MM.1S (cell line): ENCODE data around the gene POLD2.

Experiments used
- DNase-seq: peaks from one replicate; pipeline ENCODE4 v3.0.0-alpha.2; 2015
- H2AFZ ChIP-seq: fragments of 300-600 bp; sonication (generic); 2 replicates; pipeline ENCODE4 v1.6.0; 2016; ENCODE audit warnings: antibody characterized with exemption, low read length
- H3F3A ChIP-seq: fragments of 300-600 bp; sonication (generic); 2 replicates; pipeline ENCODE4 v1.6.1; 2016; ENCODE audit warnings: mild to moderate bottlenecking, antibody characterized with exemption, low read length, moderate library complexity, mixed read lengths; ENCODE audit not compliant: insufficient read depth
- H3K27ac ChIP-seq: fragments of 300-600 bp; sonication (generic); 2 replicates; pipeline ENCODE4 v1.5.1; 2016; ENCODE audit warnings: mild to moderate bottlenecking, low read length
- H3K27me3 ChIP-seq: fragments of 300-600 bp; sonication (generic); replicated peaks from 2 replicates; pipeline ENCODE4 v1.6.0; 2016; ENCODE audit warnings: low read length; ENCODE audit not compliant: insufficient read depth
- H3K36me3 ChIP-seq: fragments of 300-600 bp; sonication (generic); replicated peaks from 2 replicates; pipeline ENCODE4 v1.6.1; 2016; ENCODE audit warnings: mild to moderate bottlenecking, low read length, mixed read lengths; ENCODE audit not compliant: insufficient read depth
- H3K4me1 ChIP-seq: fragments of 300-600 bp; sonication (generic); 2 replicates; pipeline ENCODE4 v1.6.1; 2016; ENCODE audit warnings: low read length, mixed read lengths
- H3K4me2 ChIP-seq: fragments of 300-600 bp; sonication (generic); 2 replicates; pipeline ENCODE4 v1.6.0; 2016; ENCODE audit warnings: low read depth, low read length
- H3K4me3 ChIP-seq: fragments of 300-600 bp; sonication (generic); 2 replicates; pipeline ENCODE4 v1.5.1; 2016; ENCODE audit warnings: low read length, mixed read lengths
- H3K79me2 ChIP-seq: fragments of 300-600 bp; sonication (generic); 2 replicates; pipeline ENCODE4 v1.6.1; 2016; ENCODE audit warnings: mixed run types, low read length, mixed read lengths
- H3K9ac ChIP-seq: fragments of 300-600 bp; sonication (generic); 2 replicates; pipeline ENCODE4 v1.6.1; 2016; ENCODE audit warnings: low read length, mixed read lengths
- H3K9me2 ChIP-seq: fragments of 300-600 bp; sonication (generic); replicated peaks from 2 replicates; pipeline ENCODE4 v1.6.1; 2016; ENCODE audit warnings: mild to moderate bottlenecking, low read length, mixed read lengths; ENCODE audit not compliant: insufficient read depth
- H3K9me3 ChIP-seq: fragments of 300-600 bp; sonication (generic); replicated peaks from 2 replicates; pipeline ENCODE4 v1.6.1; 2016; ENCODE audit warnings: mild to moderate bottlenecking, low read length, mixed read lengths; ENCODE audit not compliant: insufficient read depth
- H4K20me1 ChIP-seq: fragments of 300-600 bp; sonication (generic); 2 replicates; pipeline ENCODE4 v1.6.1; 2016; ENCODE audit warnings: mild to moderate bottlenecking, low read length, moderate library complexity, mixed read lengths; ENCODE audit not compliant: insufficient read depth
- CTCF ChIP-seq: fragments of 300-600 bp; sonication (generic); IDR thresholded peaks from 2 replicates; pipeline ENCODE4 v1.5.1; 2016; ENCODE audit warnings: antibody characterized with exemption, low read length, mixed read lengths
- EZH2 ChIP-seq: fragments of 300-600 bp; sonication (generic); optimal IDR thresholded peaks from 2 replicates; pipeline ENCODE3; 2017; ENCODE audit warnings: low read depth, mild to moderate bottlenecking, antibody characterized with exemption, low read length, mixed read lengths
- EZH2phosphoT487 ChIP-seq: fragments of 300-600 bp; sonication (generic); IDR thresholded peaks from 2 replicates; pipeline ENCODE4 v1.6.1; 2018; ENCODE audit warnings: antibody characterized with exemption, low read length

POLD2 gene

GRCh38 chr7:44116087-44116788, 7.1 kb downstream of the POLD2 start:
- Histone ChIP-seq H3K9me3 (no peaks in the 10 kb centered on the region), H3K27ac (no peak overlapping the region), H3K4me1 (no peaks in the 10 kb centered on the region), H3K36me3 (peaks cover 2% of the 10 kb centered on the region; the same call in 1 of the 2 replicates), H3K9ac (no peak overlapping the region), H3K27me3 (no peaks in the 10 kb centered on the region), H3K4me2 (no peak overlapping the region), H3K9me2 (no peaks in the 10 kb centered on the region), H4K20me1 (no peaks in the 10 kb centered on the region), H2AFZ (no peak overlapping the region), H3K4me3 (no peak overlapping the region), H3F3A (no peaks in the 10 kb centered on the region), H3K79me2 (peaks cover 23% of the 10 kb centered on the region)
- no peak for DNase-seq
- no peak for TF ChIP-seq EZH2
- no peak for TF ChIP-seq CTCF
- no peak for TF ChIP-seq EZH2phosphoT487

DNA sequence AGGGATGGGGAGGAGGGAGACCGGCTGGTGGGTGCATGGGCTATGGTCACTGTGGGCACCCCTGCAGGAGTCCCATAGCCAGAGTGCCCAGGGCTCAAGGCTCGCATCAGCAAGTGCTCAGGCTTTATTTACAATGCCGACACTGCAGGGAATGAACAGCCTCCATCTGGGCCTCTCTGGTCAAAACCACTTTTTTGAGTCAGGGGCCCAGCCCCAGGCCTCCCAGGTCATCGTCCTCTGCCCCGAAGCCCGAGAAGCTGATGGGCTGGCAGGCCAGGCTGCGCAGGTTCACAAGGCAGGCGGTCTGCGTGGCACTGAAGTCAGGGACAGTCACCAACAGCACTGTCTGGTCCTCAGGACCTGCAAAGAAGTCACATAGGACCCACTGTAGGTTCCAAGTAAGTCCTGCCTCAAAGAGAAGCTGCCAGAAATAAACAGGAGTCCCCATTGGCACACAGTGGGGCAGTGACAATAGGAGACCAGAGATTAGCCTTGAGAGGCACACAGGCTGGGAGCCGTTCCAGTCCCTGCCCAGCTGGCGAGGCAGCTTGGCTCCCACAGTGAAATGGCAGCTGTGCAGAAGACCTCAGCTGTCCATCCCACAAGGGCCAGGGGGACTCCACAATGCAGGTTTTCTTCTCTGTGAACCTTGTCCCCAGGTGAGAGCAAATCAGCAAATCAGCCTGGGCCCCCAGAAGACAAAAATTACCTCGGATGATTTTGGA, 8.6 kb downstream of the POLD2 start:
- Histone ChIP-seq H2AFZ (no peak overlapping the region), H4K20me1 (no peaks in the 10 kb centered on the region), H3K9ac (no peak overlapping the region), H3K27me3 (no peaks in the 10 kb centered on the region), H3K36me3 (no peaks in the 10 kb centered on the region), H3K4me1 (no peaks in the 10 kb centered on the region), H3K9me2 (no peaks in the 10 kb centered on the region), H3K4me2 (no peak overlapping the region), H3F3A (no peaks in the 10 kb centered on the region), H3K9me3 (no peaks in the 10 kb centered on the region), H3K4me3 (no peak overlapping the region), H3K27ac (no peak overlapping the region), H3K79me2 (peaks cover 9% of the 10 kb centered on the region; the same call in 1 of the 2 replicates)
- no peak for TF ChIP-seq EZH2phosphoT487
- TF ChIP-seq CTCF, result no peak
- TF ChIP-seq EZH2, result no peak
- no peak for DNase-seq

GRCh38 chr7:44113764-44114354, 9.5 kb downstream of the POLD2 start:
- no peak for TF ChIP-seq EZH2phosphoT487
- no peak for TF ChIP-seq EZH2
- no peak for TF ChIP-seq CTCF
- no peaks in the 10 kb centered on the region for H3K36me3 ChIP-seq

More at GRCh38 chr7:44113764-44114354, 9.5 kb downstream of the POLD2 start:
- Histone ChIP-seq H3K27ac (no peak overlapping the region), H3K79me2 (no peaks in the 10 kb centered on the region; the same call in 1 of the 2 replicates), H3F3A (no peaks in the 10 kb centered on the region), H3K4me1 (no peaks in the 10 kb centered on the region), H2AFZ (no peak overlapping the region), H3K9ac (no peak overlapping the region), H4K20me1 (no peaks in the 10 kb centered on the region), H3K27me3 (no peaks in the 10 kb centered on the region), H3K4me3 (no peak overlapping the region), H3K9me2 (no peaks in the 10 kb centered on the region), H3K9me3 (no peaks in the 10 kb centered on the region), H3K4me2 (no peak overlapping the region)
- no peak for DNase-seq
